Gastrocnemius medialis (tissue), 4 donors: ENCODE data around the gene PLEKHG4B.

ENCODE experiments used
- CTCF ChIP-seq, 5 experiments: fragments of 450-650 bp in 3 of 5; fragments of 200-600 bp in 2 of 5; sonication (generic) in 2 of 5; IDR thresholded peaks in 4 of 5; conservative IDR thresholded peaks in 1 of 5; 1 replicate in 4 of 5; 2 replicates in 1 of 5; pipeline ENCODE4 v1.5.1; 2016 to 2019; ENCODE audit warnings: antibody characterized with exemption in 5 of 5, mild to moderate bottlenecking in 3 of 5, moderate library complexity in 3 of 5
- POLR2A ChIP-seq, 2 donors: fragments of 450-650 bp; IDR thresholded peaks; one replicate each; pipeline ENCODE4 v1.6.1; 2017; ENCODE audit warnings: antibody characterized with exemption in 2 of 2, mild to moderate bottlenecking in 2 of 2, moderate library complexity in 2 of 2

- no peak for TF ChIP-seq POLR2A (IDR thresholded peaks at IDR 0.05)
- TF ChIP-seq CTCF (IDR thresholded peaks at IDR 0.05 in 4 of 5, conservative IDR thresholded peaks at IDR 0.05 in 1 of 5), result no peak
These were observed 109.0 kb downstream of the PLEKHG4B start for GRCh38 chr5:200985-201384.
